HG03354 (cell line): Measurements from ENCODE around the gene DSTYK.
"Not testable (repeated sequence)": the region's sequence is repeated elsewhere in the genome, so short reads cannot be mapped to it uniquely, and the experiment has no call there.

ENCODE experiments used
- ATAC-seq: cut with Tn5 transposase; IDR thresholded peaks from one replicate; pipeline ENCODE4 v1.9.1; 2021; ENCODE audit warnings: mild to moderate bottlenecking; ENCODE audit not compliant: unreplicated experiment, poor library complexity, severe bottlenecking

Gene DSTYK

DNA sequence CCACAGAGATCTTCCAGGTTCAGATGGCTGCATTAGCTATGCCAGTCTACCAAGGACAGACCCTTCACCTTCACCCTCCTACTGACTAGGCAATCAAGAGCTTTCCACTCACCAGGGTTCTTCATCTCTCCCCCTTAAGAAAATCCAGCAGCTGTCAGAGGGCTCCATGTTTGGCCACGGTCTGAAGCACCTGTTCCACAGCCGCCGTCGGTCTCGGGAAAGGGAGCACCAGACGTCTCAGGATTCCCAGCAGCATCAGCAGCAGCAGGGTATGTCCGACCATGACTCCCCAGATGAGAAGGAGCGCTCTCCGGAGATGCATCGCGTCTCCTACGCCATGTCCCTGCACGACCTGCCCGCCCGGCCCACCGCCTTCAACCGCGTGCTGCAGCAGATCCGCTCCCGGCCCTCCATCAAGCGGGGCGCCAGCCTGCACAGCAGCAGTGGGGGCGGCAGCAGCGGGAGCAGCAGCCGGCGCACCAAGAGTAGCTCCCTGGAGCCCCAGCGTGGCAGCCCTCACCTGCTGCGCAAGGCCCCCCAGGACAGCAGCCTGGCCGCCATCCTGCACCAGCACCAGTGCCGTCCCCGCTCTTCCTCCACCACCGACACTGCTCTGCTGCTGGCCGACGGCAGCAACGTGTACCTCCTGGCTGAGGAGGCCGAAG is 30.0 kb upstream of the DSTYK start:
- no peak for ATAC-seq

DNA sequence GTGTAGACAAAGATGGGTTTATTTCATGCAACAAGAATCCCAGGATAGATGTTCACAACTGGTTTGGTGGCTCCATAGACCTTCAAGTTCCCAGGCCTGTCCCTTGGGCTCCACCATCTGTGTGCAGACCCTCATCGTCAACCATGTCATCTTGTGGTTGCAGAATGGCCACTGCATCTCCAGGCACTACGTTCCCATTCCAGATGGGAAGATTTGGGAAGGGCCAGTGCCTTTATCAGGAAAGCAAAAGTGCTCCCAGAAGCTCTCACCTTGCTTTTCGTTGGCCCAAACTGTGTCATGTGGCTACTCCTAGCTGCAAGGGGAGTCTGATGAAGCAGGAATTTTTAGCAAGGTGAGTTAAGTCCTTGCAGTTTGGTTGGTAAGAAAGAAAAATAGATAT is 29.1 kb upstream of the DSTYK start:
- no peak for ATAC-seq

DNA sequence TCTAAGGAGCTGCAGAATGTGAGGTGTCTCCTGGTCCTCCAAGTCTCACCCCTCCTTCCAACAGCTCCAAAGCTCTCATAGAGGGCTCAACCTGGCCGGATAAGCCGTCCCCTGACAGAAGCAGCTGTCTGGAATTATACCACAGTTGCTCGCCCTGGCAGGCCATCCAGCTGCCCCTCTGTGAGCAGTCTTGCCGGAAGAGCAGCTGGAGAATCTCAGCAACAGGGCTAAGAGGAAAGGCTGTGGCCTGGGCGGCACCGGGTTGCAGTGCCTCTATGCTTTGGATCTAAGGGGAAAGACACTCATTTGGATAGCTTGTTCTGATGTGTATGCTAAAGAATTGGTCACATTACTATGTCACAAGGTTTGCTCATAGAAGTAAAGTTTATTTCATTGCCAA is 28.6 kb upstream of the DSTYK start:
- ATAC-seq: no peak

DNA sequence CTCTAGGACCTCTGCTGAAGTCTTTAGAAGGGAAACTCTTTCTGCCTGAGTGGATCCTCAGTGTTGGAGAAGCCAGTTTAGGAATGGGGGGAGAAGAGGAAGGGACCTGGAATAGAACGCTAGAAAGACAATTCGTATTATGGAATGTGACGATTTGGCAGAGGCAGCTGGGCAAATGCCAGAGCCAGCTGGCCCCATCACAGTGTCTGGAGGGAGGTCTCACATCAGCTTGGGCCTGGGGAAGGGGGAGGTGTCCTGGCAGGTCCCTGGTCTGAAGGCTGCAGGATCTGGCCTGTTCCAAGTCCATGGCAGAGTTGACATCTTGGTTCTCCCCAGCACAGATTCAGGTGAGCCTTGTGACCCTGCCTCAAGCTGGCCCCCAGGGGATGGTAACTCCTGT is 27.6 kb upstream of the DSTYK start:
- no peak for ATAC-seq

DNA sequence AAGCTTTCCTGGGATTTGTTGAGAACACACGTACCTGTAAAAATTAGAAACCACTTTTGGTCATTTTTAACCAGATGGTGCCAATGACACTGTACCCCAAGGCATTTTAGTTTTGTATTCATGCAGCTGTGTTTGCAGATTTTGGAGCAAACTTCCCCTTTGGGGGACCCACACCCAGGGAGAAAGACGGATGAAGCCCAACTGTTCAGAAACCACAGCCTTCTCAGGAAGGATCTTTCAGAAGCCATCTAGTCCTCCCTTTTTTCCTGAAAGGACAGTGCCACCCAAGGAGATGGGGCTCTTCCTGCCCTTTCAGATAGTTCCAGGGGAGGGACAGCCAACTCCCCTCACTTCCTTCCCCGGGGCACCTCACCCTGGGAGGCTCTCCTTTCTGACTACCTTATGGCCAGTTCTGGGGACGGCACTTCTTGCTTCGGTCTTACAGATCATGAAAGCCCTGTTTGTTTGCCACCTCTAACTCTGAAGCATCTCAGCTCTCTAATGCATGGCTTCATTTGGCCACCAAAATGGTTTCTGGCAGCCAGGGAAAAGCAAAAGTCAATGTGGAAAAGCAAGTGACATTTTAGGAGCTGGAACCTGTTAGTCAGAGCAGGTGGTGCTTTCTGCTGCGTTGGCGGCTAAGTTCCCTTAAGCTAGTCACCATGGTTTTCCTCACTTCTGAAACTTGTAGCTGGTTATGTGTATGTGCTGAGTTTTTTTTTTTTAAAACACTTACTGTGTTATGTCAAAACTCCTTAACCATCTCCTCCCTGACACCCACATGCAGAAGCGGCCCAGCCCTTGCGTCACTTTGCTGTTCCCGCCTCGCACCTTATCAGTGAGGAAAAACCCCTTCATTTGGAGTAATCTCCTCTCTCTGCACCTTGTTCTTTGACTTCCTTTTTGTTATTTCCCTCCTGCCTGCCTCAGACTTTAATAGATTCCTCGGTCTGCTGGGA is 26.3 kb upstream of the DSTYK start:
- ATAC-seq: no peak

DNA sequence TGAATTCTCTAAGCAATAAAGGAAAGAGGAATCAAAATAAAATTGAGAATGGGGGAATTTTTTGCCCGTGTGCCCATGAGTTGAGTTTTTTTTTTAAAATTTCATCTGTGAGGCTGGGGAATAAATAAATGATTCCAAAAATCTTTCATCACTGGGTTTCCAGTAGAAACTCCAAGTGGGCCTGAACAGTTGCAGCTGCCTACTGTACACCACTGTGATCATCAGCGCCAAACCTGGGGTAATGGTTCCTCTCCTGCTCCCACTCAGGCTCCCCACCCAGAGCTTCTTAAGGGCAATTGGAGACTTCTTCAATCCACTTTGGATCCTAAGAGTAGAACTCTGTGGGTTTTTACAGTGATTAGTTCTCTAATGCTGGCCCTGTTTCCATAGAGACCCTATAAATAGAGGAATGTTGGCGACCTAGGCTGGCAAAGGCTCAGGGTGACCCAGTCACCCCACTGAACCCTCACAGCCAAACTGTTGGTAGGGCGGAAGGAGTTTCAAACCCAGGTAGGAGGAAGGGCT is 25.5 kb upstream of the DSTYK start:
- no peak for ATAC-seq

DNA sequence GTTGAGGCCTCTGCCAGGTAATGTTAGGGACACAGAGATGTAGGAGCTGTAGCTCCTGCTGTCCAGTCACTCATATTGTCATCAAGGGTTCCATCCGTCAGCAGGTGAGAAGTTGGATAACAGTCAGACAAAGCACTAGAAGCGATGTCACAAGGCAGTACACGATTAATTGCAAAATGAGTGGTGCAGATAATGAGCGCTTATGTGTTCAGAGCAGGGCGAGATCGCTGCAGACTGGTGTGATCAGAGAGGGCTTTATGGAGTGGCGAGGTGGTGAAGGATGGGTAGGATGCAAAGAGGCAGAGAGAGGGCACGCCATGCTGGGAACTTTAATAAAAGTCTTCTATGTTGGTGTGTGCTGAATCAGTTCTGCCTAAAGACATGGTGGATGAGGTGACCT is 25.0 kb upstream of the DSTYK start:
- ATAC-seq: no peak

DNA sequence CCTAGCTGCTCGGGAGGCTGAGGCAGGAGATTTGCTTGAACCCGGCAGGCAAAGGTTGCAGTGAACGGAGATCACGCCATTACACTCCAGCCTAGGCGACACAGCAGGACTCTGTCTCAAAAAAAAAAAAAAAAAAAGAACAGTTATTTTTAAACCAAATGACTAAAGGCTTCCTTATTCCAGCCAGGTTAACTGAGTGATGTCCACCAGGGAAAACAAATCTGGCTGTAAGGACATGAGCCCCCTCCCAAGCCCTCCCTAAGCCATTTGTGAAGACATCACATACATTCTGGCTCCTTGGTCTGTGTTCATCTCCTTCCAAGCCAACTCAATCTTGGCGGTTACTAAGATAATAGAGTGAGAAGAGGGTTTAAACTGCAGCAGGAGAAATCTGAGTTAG is 24.4 kb upstream of the DSTYK start:
- ATAC-seq: no peak

DNA sequence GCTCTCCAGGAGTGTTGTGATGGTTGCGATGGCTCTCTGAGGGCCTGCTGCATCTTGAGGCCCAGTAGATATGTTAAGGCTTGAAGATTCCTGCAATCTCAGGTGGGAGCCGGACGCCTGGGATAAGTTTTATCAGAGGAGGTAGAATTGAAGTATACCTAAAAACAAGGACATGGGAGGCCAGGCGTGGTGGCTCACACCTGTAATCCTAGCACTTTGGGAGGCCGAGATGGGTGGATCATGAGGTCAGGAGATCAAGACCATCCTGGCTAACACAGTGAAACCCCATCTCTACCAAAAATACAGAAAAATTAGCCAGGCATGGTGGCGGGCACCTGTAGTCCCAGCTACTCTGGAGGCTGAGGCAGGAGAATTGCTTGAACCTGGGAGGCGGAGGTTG is 22.5 kb upstream of the DSTYK start:
- not testable (repeated sequence) for ATAC-seq

DNA sequence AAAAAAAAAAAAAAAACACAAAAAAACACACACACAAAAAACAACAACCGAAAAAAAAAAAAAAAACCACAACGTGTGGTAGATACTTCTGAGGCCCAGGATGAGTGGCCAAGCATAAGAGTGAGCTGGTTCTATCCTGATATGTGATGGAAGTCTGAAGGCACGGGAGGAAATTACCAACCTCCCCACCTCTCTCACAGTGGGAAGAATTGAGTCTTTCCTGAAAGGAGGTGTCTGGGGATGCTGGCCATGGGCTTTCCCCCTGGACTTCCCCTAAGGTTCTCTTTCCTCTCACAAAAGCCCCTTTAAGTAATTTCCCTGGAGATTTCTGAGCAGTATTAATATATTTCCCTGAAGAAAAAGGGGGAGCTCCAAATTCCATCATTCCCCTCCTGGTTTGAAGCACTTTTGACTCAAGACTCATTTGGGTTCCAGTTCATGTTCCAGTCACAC is 21.5 kb upstream of the DSTYK start:
- no peak for ATAC-seq

DNA sequence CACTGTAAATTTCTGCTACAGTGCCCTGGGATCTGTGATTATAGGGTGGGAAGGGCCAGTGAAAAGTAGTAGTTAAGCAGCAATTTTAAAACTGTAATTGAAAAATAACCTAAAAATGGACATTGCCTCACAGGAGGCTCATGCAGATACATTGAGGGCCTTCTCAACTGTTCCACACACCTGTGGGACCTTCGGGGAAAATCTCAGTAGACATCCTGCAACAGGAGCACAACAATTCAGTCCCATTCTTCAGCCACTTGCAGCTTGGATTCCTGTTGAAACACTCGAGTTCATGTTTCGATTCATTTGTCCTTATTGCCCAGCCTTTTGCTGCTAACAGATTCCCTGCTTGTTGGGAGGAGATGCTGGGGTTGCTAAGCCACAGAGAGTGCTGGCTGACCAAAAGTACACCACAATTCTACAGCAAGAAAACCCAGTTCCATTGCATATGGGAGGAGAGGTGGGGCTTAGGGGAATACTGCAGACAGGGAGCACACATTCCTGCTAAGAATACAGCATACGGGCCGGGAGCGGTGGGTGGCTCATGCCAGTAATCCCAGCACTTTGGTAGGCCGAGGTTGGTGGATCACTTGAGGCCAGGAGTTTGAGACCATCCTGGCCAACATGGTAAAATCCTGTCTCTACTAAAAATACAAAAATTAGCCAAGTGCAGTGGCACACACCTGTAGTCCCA is 20.8 kb upstream of the DSTYK start:
- ATAC-seq: no peak

DNA sequence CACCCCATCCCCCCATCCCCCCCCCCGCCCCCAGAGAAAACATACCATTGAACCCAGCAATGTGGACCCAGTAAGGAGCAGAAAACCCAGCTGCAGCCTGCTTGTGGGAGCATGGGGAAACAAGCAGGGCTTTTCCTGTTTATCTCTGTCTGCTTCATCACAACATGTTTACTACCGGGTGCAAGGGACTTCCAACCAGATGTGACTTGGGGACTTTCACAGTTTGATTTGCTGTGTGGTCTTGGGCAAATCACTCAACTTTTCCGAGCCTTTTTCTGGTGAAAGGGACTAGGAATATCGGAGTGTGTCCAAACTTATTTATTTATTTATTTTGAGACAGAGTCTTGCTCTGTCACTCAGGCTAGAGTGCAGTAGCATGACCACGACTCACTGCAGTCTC is 19.5 kb upstream of the DSTYK start:
- ATAC-seq: no peak

DNA sequence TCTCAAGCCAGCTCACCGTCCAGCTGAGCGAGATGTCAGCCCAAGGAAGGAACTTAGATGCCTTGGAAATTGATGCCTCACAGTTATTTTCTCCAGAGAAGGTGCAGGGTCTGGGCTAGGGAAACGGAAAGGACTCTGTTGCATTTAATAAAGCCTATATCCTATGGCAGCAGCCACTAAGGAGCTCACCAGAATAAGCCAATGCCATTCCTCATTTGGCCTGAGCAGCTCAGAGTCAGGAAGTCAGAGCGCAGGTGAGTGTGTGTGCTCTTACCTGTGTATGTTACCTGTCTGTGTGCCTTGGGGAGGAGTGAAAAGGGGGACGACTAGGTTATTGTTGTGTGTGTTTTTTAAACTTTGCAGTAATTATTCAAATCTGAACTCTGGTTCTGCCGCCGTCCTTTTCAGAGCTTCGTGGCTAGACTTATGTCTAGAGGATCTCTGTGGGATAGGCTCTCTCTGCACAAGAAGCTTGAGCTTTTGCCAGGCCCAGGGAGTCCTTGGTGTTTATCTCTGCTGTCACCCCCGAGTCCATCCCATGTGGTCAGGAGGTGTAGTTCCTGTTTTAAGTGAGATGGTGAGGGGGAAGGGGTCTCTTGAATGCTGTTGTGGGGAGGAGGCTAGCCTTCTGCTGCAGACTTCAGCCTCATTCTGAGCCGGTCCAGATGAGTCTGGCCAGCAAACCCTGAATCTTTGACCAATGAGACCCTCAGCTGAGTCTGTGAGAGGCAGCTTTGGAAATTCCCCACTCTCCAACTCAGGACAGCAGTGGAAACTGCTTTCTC is 18.6 kb upstream of the DSTYK start:
- ATAC-seq: no peak

DNA sequence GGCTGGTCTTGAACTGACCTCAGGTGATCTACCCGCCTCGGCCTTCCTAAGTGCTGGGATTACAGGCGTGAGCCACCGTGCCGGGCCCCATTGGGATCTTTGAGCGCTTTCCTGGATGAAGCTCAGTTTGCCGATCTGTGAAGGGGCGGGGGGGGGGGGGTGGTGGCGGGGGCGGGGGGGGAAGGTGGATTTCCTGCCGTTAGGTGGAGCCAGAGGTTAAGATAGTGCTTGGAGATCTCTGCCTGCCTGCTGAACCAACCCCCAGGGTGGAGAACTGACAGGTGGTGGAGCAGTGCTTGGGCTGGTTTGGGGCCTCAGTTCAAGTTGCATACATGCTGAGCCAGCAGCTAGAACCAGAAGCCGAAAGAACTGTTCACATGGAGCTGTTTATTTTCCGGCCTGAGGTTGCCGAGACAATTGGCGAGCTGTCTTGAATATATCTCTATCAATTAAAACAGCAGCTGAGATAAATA is 17.9 kb upstream of the DSTYK start:
- ATAC-seq: no peak

DNA sequence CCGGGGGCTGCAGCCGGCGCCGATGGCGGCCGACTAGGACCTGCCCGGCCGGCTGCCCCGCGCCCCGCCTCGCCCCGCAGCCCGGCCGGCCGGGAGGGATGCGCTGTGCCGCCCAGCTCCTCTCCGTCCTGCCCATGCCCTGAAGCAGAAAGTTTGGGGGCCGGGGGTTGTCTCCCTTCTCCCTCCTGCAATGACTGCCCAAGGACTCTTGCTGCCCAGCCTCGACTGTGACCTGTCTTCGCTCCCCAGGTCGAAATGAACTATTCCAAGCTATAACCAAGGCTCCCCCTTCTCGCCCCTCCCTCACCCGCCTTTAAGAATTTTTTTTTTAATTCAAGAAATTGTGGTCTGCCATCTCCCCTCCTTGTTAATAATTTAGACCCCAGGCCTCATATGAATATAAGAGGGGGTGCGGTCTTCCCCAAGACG is 16.6 kb upstream of the DSTYK start:
- peak; percentile 29 for ATAC-seq

DNA sequence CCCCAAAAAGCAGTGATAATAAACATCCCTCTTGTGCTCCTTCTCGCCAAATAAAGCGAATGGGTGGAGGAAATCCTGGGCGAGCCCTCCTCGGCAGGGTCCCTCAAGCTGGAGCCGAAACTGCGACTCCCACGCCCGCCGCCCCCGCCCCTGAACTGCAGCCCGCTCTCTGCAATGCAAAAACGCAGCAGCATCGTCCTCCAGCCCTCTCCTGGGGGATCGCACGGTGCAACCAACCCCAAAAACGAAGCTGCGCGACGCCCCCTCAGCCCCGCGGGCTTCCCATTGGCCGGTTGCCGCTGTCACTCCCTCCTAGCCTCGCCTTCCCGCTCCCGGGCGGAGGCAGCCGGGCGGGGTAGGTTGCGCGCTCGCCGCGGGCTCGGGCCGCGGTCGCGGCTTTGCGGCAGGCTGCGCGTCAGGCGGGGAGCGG is 16.1 kb upstream of the DSTYK start, which contains the start of gene TMCC2:
Gene TMCC2, plus strand, starts transcription at position 363 of the 430 bp plus-strand sequence. CDS start 619 bp downstream, outside the sequence.
- peak; percentile 88 for ATAC-seq

DNA sequence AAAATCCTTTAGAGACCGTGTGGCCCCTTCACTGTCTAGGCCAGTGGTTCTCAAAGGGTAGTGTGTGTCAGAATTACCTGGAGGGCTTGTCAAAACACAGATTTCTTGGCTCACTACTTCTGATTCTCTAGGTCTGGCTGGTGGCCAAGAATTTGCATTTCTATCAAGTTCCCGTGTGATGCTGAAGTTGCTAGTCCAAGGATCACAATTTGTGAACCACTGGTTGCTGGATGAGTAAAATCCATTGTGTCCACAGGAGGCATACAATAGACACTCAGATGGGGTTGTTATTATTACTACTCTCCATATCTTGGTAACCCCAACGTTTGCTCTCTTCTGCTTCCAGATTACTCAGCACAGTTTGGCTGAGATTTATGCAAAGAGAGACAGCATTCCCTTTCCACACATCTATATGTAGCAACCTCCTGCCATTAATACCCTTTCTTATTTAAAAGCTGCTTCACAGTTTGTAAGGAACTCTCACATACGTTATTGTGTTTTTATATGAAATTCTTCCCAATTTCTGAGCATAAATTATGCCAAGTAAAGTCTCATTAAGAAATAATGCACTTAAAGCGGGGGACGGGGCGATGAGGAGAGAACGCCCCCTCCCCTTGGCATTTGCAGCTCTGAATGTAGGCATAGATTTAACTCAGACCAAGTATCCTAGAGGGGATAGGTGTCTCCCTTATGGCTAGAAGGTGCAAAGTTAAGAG is 15.5 kb upstream of the DSTYK start:
- ATAC-seq: no peak

DNA sequence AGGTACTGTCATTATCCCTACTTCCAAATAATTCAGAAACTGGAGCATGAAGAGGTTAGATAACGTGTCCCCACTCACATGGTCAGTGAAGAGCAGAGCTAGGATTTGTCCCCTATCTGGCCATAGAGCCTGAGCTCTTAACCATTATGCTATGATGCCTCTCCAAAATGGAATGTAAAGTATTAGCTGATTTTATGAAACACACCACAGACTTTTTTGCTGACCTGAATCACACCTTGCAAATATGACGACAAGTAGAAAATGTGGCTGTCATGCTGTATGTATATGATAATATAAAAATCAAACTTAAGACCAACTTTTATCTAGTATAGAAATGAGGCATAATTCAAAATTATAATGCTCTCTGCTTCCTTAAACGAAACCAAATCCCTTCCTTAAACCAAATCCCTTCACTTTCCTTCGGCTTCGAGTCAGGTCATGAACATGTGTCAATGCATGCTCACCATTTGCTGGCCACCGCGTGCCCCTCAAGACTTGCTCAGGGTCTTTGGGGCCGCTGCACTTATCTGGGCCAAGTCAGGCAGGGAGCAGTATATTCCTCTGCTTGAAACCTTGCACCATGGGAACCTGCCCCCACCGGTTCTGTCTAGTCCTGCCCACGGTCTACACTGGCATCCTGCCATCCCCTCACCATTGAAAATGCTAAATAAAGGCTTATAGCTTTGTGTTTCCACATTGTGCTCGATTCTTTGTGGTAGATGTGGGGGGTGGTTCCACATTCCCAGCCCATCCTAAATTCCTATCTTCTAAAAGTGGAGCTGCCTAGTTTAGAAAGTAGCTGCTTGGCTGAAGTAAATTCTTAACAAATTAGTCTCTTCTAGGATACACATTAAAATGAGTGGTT is 14.6 kb upstream of the DSTYK start:
- ATAC-seq: no peak
